ENCODE measurements around the gene PAK6.

PAK6 gene

DNA sequence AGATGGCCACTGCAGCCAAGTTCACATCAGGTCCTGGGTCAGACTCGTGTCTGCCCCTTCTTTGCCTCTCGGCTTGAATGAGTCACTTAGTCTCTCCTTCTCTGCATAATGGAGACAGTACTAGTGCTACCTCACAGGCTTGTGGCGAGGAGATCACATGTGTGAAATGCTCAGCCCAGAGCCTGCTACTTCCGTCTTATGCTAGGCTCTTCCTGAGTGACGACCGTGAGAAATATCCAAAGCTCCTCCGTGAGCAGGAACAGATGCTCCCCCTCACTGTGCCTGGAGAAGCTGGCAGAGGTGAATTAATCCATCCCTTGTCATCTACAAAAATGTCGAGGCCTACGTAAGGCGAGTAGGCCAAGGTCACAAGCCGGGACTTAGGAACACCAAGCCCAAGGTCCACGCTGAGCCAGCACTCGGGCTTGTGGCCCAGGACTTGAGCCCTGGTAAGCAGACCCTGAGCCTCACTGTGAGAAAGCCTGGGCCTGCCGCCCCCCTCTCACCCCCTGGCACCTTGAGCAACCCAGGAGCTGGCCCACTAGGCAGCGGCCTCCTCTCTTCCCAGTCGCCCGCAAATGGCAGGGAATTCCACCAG, 17.9 kb downstream of the PAK6 start:
- no peak for FAIRE-seq

DNA sequence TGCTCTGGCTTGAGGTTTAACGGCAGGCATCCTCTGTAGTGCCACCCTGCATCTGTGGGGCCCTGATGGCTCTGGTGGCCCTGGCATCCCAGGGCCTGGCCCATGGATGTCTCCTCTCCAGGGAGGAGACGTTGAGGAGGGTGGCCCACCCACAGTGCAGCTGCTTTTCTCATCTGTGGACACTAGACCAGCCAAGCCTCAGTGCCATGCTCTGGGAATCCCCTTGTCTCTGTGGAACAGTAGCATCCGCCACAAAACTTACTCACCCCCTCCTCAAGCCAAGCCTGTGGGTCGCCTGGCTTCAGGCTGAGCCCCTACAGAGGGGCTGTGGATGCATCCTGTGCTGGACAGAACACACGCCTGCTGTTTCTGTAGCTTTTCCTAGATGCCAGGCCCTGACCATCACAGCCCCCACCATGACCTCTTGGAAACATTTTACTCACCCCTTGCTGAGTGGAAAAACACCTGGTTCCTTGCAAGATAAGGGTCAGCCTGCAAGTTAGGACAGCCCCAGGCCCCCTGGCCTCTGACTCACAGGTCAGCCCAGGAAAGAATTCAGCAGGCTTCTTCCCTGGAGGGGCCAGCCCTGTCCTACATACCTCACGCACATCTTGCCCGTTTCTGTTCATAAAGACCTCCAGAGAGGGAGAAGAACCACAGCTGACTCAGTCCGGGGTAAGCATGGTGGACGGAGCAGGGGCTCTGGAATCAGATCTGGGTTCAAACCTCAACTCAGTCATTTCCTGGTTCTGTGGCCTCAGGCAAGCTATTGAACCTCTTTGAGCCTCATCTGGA, 19.0 kb downstream of the PAK6 start:
- no peak for FAIRE-seq

GRCh38 chr15:40258544-40258943, 19.7 kb downstream of the PAK6 start:
- no peak for FAIRE-seq

DNA sequence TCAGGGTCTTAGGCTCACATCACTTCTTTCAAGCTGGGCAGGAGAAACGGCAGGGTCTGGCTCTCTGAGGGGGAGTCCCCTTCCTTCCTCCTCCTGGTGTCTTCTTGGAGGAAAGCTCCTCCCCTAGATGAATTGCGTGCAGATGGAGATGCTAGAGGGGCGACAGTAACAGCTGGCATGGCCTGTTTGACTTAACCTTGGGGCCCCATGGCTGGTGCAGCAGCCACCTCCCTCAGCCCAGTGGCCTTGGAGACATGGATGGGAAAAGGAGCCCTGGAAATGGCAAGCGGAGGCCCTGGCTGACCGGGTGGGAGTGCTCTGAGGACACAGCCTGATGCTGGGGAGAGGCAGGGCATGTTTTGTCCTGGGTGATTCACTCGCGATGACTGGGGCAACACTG, 20.2 kb downstream of the PAK6 start:
- FAIRE-seq = no peak

DNA sequence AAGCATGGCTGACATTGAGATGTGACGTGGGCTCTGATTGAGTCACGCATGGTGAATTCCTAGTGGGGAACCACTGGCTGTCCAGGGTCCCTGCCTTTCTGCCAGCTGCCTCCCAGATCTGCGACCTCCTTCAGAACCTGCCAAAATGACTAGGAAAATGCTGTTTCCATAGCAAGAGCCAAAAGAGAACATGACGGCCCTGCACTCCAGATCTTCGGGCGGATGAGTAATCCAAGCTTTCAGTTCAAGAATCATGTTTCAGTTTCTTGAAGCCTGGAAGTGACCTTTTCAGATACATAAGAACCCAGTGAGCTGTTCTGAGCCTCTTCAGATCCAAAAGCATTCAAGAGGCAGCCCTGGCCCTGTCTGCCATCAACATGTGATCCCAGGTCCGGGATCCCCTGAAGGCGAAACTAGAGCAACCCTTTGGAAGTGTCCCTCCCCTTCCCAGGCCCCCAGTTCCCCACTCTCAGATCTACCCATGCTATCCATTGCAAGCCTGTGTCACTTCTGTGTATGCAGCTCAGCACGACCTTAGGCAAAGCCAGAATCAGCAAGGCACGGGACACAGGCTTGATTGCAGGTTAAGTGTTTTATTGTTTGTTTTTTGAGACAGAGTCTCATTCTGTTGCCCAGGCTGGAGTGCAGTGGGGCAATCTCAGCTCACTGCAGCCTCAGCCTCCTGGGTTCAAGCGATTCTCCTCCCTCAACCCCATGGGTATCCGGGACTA, 24.3 kb downstream of the PAK6 start:
- FAIRE-seq = no peak

DNA sequence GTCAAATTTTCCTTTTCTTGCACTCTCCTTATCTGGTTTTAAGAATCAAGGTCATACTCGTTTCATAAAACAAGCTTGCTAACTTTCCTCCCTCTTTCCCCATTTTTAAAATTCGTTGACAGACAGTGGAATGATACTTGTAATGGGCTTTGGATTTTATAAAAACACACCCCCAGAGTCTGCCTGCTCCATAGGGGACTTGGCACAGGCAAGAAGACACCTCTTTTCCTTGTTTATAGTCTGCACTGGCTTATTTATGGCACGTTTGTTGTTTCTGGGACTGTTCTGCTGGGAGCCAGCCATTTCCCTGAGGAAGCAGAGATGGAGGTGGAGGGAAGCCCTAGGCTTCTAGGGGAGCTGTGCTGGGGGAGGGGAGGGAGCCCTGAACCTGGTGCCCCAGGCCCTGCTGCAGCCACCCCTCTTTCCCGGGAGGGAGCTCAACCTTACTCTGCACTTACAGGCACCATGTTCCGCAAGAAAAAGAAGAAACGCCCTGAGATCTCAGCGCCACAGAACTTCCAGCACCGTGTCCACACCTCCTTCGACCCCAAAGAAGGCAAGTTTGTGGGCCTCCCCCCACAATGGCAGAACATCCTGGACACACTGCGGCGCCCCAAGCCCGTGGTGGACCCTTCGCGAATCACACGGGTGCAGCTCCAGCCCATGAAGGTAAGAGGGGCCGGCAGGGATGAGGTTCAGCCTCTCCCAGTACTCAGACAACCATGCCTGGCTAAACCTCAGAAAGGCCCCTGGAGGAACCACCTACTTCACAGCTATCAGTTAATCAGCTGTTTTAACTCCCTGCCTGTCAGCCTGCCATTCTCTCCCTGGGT, 25.7 kb downstream of the PAK6 start:
- no peak for FAIRE-seq

DNA sequence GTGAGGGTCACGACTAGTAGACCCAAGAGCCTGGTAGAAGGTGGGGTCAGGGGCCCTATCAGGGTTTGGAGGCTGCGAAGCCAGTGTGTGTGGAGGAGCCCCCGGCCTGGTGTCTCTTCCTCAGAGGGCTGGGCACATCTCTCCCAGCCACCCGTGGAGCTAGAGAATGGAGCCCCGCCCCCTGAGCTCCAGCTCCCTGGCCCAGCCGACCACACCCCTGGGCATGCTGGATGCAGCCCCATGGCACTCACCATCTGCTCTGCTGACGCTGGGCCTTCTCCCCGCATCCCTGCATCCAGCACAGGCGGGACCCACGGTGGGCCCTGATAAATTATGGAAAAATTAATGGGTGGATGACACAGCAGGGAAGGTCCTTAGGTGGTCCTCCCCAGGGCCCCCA, 26.5 kb downstream of the PAK6 start:
- no peak for FAIRE-seq

GRCh38 chr15:40265875-40266274, 27.0 kb downstream of the PAK6 start:
- FAIRE-seq = no peak

DNA sequence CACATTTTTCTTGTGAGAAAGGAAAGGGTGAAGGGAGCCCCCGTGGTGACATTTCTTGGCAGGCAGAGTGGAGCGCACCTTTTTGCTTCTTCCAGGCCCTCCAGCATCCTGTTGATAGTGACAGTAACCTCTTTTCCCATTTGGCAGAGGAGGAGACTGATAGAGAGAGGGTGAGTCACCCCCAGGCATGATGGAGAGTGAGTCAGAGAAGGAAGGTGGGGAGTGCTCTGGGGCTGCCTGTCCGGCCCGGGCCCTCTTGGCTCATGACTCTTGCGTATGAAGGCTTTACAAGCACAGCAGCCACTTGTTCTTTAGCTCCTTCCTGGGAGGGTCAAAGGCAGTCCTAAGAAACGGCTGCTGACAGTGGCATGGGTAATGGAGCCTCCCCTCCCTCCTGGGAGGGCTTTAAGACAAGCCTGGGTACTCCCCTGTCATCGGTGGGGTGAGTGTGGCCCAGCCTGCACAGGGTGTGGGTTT, 28.0 kb downstream of the PAK6 start:
- no peak for FAIRE-seq

GRCh38 chr15:40267670-40268069, 28.8 kb downstream of the PAK6 start:
- FAIRE-seq = no peak

GRCh38 chr15:40269604-40270003, 30.7 kb downstream of the PAK6 start:
- FAIRE-seq = no peak

GRCh38 chr15:40270246-40270995, 31.6 kb downstream of the PAK6 start:
- no peak for FAIRE-seq

DNA sequence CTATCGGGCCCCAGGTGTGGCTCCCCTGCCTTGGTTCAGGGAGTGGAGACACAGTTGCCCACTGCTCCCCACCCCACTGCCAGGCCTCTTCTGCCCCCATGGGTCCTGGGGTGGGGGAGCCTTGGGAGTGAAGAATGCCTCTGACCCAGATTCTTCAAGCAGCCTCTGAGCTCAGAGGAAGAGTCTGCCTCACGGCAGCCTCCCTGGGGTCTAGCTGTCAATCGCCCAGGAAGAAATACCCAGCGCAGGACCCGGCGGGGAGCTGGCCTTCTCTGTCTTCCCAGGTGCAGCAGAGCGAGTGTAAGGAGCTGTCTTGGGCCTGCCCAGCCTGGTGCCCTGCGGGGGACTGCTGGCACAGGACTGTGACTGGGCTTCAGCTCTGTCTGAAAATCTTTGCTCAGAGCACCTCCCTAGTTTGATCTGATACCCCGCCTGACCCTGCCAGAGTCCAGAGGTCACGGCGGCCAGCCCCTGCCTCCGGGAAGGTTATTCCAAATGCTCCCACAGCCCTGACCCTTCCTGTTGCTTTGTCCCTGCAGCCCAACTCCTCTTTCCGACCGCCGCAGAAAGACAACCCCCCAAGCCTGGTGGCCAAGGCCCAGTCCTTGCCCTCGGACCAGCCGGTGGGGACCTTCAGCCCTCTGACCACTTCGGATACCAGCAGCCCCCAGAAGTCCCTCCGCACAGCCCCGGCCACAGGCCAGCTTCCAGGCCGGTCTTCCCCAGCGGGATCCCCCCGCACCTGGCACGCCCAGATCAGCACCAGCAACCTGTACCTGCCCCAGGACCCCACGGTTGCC, 33.0 kb downstream of the PAK6 start:
- no peak for FAIRE-seq

DNA sequence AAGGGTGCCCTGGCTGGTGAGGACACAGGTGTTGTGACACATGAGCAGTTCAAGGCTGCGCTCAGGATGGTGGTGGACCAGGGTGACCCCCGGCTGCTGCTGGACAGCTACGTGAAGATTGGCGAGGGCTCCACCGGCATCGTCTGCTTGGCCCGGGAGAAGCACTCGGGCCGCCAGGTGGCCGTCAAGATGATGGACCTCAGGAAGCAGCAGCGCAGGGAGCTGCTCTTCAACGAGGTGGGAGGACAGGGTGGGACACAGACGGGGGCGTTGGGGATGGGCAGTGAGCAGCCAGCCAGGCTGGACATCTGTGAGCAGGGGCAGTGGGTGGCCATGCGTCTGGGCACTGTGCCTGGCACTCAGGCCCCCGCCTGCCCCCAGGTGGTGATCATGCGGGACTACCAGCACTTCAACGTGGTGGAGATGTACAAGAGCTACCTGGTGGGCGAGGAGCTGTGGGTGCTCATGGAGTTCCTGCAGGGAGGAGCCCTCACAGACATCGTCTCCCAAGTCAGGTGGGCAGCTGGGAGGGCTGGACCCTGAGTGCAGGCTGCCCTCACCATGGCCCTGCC, 33.7 kb downstream of the PAK6 start:
- FAIRE-seq = no peak

DNA sequence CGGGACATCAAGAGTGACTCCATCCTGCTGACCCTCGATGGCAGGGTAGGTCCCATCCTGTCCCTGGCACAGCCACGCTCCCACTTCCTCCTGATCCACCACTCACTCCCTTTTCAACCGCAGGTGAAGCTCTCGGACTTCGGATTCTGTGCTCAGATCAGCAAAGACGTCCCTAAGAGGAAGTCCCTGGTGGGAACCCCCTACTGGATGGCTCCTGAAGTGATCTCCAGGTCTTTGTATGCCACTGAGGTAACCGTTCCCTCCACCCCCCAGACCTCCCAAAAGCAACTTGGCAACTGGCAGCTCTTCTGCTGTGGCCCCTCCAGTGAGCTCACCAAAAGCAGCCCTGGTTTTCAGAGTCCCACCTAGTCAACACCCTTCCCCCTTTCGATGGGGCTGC, 34.6 kb downstream of the PAK6 start:
- no peak for FAIRE-seq

- FAIRE-seq = no peak
Measured at GRCh38 chr15:40274350-40275274, 35.7 kb downstream of the PAK6 start.

DNA sequence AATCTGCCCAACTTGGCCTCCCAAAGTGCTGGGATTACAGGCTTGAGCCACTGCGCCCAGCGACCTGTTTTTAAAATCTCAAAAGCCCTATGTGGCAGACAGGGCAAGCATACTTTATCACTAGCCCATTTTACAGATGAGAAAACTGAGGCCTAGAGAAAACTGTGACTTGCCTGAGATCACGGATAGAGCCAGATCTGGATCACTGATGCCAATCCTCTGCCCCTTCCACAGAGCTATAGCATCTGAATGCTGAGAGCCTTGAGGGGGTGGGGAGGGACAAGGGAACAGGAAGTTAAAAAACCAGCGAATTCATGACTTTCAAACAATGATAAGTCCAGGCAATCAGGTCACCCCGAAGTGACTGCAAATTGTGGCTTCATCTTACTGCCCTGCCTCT, 36.7 kb downstream of the PAK6 start:
- FAIRE-seq = no peak

GRCh38 chr15:40275954-40276353, 37.1 kb downstream of the PAK6 start:
- FAIRE-seq = no peak

DNA sequence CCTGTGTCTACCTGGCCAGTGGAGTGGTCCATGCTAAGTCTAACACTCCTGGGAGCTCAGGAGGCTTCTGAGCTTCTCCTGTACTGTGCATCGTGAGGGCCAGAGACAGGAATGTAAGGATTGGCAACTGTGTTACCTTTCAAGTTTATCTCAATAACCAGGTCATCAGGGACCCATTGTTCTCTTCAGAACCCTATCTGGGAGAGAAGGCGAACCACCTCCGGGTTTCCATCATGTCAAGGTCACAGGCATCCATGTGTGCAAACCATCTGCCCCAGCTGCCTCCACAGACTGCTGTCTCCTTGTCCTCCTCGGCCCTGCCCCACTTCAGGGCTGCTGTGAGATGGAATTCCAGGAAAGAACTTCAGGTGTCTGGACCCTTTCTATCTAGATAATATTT, 38.1 kb downstream of the PAK6 start:
- no peak for FAIRE-seq

DNA sequence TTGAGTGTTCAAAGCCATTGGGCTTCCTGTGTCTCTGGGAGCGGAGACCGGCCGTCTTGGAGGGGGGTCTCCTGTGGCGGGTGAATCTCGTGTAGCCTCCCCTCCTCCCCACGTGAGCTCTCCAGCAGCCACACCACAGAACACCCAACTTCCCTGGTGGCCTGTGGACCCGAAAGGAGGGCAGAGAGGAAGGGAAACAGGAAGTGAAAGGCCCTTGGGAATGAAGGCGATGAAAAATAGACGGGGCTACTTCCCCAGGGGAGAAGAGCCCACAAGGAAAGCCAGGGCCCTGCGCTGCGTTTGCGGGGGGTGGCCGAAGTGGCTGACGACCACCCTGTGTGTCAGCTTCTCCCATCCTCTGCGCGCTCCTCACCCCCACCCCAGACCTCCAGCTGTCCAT, 38.6 kb downstream of the PAK6 start:
- FAIRE-seq = no peak
